ENCODE results near the gene PRKCA. TPM values are rescaled to one million over a fixed set of nuclear protein-coding genes. Genes with fewer than 3 reads are reported as not detected.

The PRKCA gene
- total RNA-seq, 1 donor: 60.5 TPM

DNA sequence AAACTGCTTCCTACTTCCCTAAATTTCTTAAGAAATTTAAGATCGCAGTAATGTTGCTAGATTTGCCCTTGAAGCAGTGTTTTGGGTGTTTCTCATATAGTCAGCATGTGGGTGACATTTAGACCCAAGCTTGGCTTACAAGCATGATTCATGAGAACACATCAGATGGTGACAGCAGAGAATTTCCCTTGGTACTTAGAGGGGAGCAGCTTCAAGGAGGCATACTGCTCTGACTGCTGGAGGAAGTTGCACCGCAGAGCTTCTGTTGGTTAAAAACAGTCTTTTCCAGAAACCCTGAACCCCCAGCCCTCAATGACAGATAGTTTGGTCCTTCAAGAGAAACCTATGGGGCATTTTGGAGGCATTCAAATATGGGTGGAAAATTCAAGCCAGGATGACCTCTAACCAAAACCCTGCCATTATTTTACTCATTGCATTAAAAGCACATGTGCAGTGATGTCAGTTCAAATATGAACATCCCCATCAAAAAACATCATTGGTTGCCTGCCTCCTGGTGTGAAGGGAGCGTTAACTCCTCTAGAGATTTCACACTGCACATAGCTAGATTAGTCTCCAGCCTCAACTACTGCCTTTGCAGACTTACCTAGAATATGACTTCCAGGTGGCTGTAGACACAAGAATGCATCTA, 331.0 kb downstream of the PRKCA start:
- TF ChIP-seq, protein P1, sequence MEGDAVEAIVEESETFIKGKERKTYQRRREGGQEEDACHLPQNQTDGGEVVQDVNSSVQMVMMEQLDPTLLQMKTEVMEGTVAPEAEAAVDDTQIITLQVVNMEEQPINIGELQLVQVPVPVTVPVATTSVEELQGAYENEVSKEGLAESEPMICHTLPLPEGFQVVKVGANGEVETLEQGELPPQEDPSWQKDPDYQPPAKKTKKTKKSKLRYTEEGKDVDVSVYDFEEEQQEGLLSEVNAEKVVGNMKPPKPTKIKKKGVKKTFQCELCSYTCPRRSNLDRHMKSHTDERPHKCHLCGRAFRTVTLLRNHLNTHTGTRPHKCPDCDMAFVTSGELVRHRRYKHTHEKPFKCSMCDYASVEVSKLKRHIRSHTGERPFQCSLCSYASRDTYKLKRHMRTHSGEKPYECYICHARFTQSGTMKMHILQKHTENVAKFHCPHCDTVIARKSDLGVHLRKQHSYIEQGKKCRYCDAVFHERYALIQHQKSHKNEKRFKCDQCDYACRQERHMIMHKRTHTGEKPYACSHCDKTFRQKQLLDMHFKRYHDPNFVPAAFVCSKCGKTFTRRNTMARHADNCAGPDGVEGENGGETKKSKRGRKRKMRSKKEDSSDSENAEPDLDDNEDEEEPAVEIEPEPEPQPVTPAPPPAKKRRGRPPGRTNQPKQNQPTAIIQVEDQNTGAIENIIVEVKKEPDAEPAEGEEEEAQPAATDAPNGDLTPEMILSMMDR (IDR thresholded peaks at IDR 0.05; ENCODE audit: insufficient read depth, low read depth, low read length): no peak
- H3K4me3 ChIP-seq (ENCODE audit: low read depth, low read length): no peak overlapping the region
- DNase-seq (ENCODE audit: low read depth): no peak

DNA sequence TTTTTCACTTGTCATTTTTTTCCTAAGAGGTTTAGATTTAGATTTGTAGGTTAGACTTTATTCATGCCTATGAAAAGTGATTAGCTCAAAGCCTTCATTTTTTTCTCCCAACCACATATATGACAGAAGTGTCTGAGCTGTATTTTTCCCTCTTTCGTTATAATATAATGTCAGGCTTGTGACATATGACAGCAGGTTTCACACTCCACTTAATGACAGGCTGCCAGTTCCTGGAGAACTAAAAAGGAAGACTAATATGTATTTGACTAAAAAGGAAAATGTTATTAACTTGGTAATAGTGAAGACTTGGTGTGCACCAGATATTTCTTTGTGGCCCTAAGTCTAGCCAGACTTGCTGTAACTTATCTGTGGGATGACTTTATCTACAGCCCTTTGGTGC, 331.8 kb downstream of the PRKCA start:
- DNase-seq (ENCODE audit: low read depth): no peak
- H3K4me3 ChIP-seq (ENCODE audit: low read depth, low read length): no peak overlapping the region
- TF ChIP-seq, protein P1 (IDR thresholded peaks at IDR 0.05; ENCODE audit: insufficient read depth, low read depth, low read length): no peak

DNA sequence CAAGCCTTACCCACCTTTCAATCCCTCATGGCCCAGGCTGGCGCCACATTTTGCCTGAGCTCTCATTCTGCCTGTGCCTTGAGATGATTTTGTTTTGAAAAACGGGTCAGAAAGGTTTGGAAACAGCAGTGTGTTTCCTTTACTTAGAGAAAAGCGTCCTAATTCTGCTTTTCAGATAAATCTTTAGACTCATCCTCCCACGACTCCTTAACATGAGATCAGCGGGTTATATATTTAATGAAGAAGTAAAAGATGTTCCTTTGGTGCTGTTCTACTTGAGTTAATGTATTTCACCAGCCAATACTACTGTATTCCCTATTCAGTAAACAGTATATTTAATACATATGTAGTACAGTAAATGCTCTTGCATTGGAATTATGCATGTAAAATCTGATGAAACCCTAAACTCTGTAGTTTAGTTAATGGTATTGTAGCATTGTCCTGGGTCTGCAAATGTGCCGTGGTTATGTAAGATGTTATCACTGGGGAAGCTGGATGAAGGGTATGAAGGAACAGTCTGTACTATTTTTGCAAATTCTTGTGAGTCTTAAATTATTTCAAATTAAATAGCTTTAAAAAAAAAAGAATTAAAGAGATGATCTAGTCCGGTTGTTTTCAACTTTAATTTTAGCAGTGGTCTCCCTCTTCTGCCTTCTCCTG, 333.1 kb downstream of the PRKCA start:
- peak; percentile 42 for DNase-seq (ENCODE audit: low read depth)
- TF ChIP-seq, protein P1 (IDR thresholded peaks at IDR 0.05; ENCODE audit: insufficient read depth, low read depth, low read length): no peak
- H3K4me3 ChIP-seq (ENCODE audit: low read depth, low read length): no peak overlapping the region

DNA sequence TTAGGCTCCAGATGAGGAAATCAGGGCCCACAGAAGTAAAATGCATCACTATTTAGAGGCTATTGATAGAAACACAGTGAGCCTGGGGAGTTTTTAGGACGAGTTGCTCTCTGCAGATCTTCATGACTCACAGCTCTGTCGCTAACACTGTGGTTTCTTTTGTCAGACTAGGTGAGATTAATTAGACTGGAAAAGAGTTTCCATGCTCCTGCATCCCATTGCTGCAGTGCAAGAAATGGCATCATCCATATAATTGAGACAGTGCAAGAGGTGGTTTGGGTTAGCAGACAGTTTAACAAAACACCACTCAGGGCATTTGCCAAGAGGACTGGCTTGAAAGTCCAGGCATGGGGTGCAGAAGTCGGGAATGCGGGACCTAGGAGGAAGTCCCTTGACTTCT, 333.7 kb downstream of the PRKCA start:
- H3K4me3 ChIP-seq (ENCODE audit: low read depth, low read length): no peak overlapping the region
- TF ChIP-seq, protein P1 (IDR thresholded peaks at IDR 0.05; ENCODE audit: insufficient read depth, low read depth, low read length): no peak
- DNase-seq (ENCODE audit: low read depth): peak; percentile 71

DNA sequence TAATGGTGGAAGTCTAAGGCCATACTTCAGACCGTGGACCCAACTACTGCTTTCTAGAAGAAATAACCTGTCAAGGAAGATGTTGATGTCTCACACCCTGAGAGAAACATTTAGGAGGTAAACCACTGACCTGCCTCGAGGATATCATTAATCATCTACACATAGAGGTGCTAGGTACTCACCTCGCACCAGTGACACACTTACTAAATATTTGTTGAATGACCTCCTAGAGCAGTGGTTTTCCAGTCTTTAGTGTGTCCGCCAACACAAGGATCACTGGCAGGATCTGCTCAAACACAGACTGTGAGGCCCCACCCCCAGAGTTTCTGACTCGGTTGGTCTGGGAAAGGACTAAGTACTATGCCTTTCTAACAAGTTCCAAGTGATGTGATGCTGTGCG, 335.1 kb downstream of the PRKCA start:
- no peak for DNase-seq (ENCODE audit: low read depth)
- TF ChIP-seq, protein P1 (IDR thresholded peaks at IDR 0.05; ENCODE audit: insufficient read depth, low read depth, low read length): no peak
- H3K4me3 ChIP-seq (ENCODE audit: low read depth, low read length): no peak overlapping the region

DNA sequence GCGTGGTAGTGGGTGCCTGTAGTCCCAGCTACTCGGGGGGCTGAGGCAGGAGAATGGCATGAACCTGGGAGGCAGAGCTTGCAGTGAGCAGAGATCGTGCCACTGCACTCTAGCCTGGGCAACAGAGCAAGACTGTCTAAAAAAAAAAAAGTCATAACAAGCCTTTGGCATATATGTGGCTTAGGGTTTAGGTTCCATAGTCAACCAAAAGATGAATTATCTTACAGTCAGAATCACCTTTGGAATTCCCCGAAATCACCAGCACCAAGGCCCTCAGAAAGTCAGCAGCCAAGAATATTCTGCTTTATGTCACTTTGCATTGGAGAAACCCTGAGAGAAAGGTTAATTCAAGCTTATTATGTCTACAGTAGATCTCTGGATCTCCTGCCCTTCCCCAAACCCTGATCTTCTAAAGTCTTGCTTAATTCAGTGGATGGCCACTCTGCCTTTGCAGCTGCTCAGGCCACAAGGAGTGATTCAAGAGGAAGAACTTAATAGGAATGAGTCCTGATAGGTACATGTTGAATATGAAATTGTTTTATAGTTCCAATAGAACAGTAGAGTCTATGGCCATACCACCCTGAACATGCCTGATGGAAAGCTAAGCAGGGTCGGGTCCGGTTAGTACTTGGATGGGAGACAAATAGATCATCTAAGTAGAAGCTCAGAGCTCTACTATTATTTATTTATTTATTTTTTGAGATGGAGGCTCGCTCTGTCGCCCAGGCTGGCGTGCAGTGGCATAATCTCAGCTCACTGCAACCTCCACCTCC, 336.5 kb downstream of the PRKCA start:
- no peak overlapping the region for H3K4me3 ChIP-seq (ENCODE audit: low read depth, low read length)
- DNase-seq (ENCODE audit: low read depth): no peak
- TF ChIP-seq, protein P1 (IDR thresholded peaks at IDR 0.05; ENCODE audit: insufficient read depth, low read depth, low read length): no peak
